GM12878 (cell line): ENCODE data around the gene SCTR. TPM values are rescaled to one million over a fixed set of nuclear protein-coding genes. Genes with fewer than 3 reads are reported as not detected.

ENCODE experiments used
- ATAC-seq: fragments of 200-7000 bp; cut with Tn5 transposase; 3 replicates; pipeline ENCODE4 v1.9.1; 2020; ENCODE audit warnings: mild to moderate bottlenecking, moderate library complexity
- BruUV-seq: library from RNA; stranded (reverse); fragments of 400-500 nt; replicated peaks from 2 replicates; lab custom pipeline; 2021; lab: Mats Ljungman, UMichigan
- CTCF ChIA-PET: fragments of 300-600 bp; sonication (Branson Sonifier 250); formaldehyde crosslinking; extraction: SDS; loops from one replicate; lab custom pipeline; 2021; ENCODE audit warnings: inconsistent platforms; lab: Yijun Ruan, JAX
- POLR2A ChIA-PET: fragments of 350-600 bp; formaldehyde crosslinking; extraction: SDS; loops from one replicate; lab custom pipeline; 2021; ENCODE audit warnings: inconsistent platforms; lab: Charles Lee
- RAD21 ChIA-PET: fragments of 300-600 bp; sonication (Branson Sonifier 250); formaldehyde crosslinking; loops from one replicate; lab custom pipeline; 2023; ENCODE audit warnings: antibody characterized with exemption; ENCODE audit not compliant: unreplicated experiment; lab: Charles Lee
- SMC1A ChIA-PET: fragments of 300-600 bp; sonication (Branson Sonifier 250); formaldehyde crosslinking; loops from one replicate; lab custom pipeline; 2023; ENCODE audit not compliant: unreplicated experiment, uncharacterized antibody; lab: Charles Lee
- DNase-seq: peaks from one replicate; pipeline ENCODE4 v3.0.0-alpha.2; 2011; ENCODE audit warnings: low read depth, low spot score
- FAIRE-seq: peaks from 3 replicates; lab custom pipeline; 2011; peaks lifted over from hg19 to GRCh38; lab: Jason Lieb, UNC
- H2AFZ ChIP-seq: 2 replicates; pipeline ENCODE4 v1.6.0; 2011; ENCODE audit warnings: low read depth, low read length, control low read depth; ENCODE audit not compliant: control insufficient read depth
- H3K27ac ChIP-seq: 2 replicates; pipeline ENCODE4 v1.5.1; 2011; ENCODE audit warnings: control low read depth; ENCODE audit not compliant: control insufficient read depth, insufficient read depth
- H3K27me3 ChIP-seq, 2 experiments: replicated peaks in 1 of 2; 2 replicates each; pipeline versions ENCODE4 v1.6.0 to v1.6.1; 2011; ENCODE audit warnings: low read length in 1 of 2; ENCODE audit not compliant: control insufficient read depth in 2 of 2, insufficient read depth in 2 of 2
- H3K36me3 ChIP-seq, 2 experiments: 2 replicates each; pipeline ENCODE4 v1.5.1; 2011; ENCODE audit warnings: low read length in 1 of 2; ENCODE audit not compliant: control insufficient read depth in 2 of 2, insufficient read depth in 2 of 2
- H3K4me1 ChIP-seq: 2 replicates; pipeline ENCODE4 v1.6.1; 2011; ENCODE audit warnings: mild to moderate bottlenecking, low read length, moderate library complexity, mixed read lengths; ENCODE audit not compliant: control insufficient read depth, insufficient read depth
- H3K4me2 ChIP-seq: 2 replicates; pipeline ENCODE4 v1.6.0; 2011; ENCODE audit warnings: control low read depth; ENCODE audit not compliant: control insufficient read depth, insufficient read depth
- H3K4me3 ChIP-seq: fragments of 200-600 bp; sonication (generic); 2 replicates; pipeline ENCODE4 v1.5.1; 2016
- H3K79me2 ChIP-seq: 2 replicates; pipeline ENCODE4 v1.6.0; 2011; ENCODE audit warnings: low read length; ENCODE audit not compliant: control insufficient read depth, insufficient read depth
- H3K9ac ChIP-seq: 2 replicates; pipeline ENCODE4 v1.8.0; 2011; ENCODE audit warnings: low read length, control low read depth, mixed read lengths; ENCODE audit not compliant: control insufficient read depth, insufficient read depth
- H3K9me3 ChIP-seq: replicated peaks from 3 replicates; pipeline ENCODE4 v1.5.1; 2011; ENCODE audit warnings: mild to moderate bottlenecking, low read length; ENCODE audit not compliant: control insufficient read depth, insufficient read depth
- H4K20me1 ChIP-seq: 2 replicates; pipeline ENCODE4 v1.6.0; 2011; ENCODE audit not compliant: control insufficient read depth, insufficient read depth
- NR2C2 ChIP-seq: IDR thresholded peaks from 2 replicates; pipeline ENCODE4 v1.6.1; 2011; ENCODE audit warnings: borderline replicate concordance, low read depth; ENCODE audit not compliant: control insufficient read depth, insufficient read length
- POLR2AphosphoS5 ChIP-seq: IDR thresholded peaks from 2 replicates; pipeline ENCODE4 v1.6.1; 2011; ENCODE audit warnings: mild to moderate bottlenecking, low read length, inconsistent platforms
- SREBF1 ChIP-seq: IDR thresholded peaks from 2 replicates; pipeline ENCODE4 v1.6.1; 2012; ENCODE audit warnings: mild to moderate bottlenecking, low read length
- SREBF2 ChIP-seq: IDR thresholded peaks from 2 replicates; pipeline ENCODE4 v1.6.1; 2012; ENCODE audit warnings: mild to moderate bottlenecking, low read length
- YY1 ChIP-seq: IDR thresholded peaks from 2 replicates; pipeline ENCODE4 v1.6.1; 2011; ENCODE audit warnings: low read depth, mild to moderate bottlenecking, low read length
- ZNF274 ChIP-seq: IDR thresholded peaks from one replicate; pipeline ENCODE4 v1.8.0; 2011; ENCODE audit not compliant: insufficient read length, insufficient read depth
- ZNF384 ChIP-seq: IDR thresholded peaks from 2 replicates; pipeline ENCODE4 v1.6.1; 2012; ENCODE audit warnings: low read depth, mild to moderate bottlenecking, low read length, improper control_type of control experiment, borderline replicate concordance
- ZSCAN29 ChIP-seq: fragments of 450-650 bp; IDR thresholded peaks from 2 replicates; pipeline ENCODE4 v1.6.1; 2017; ENCODE audit warnings: mild to moderate bottlenecking, moderate library complexity
- WGBS: methylation state at CpG from one replicate; pipeline ENCODE4 v1.1.6; 2016; ENCODE audit warnings: low lambda C conversion rate; ENCODE audit not compliant: insufficient replicate concordance, insufficient coverage; ENCODE audit errors: missing lambda C conversion rate; 5-methylcytosine and 5-hydroxymethylcytosine counted together
- in situ Hi-C: fragments of 300-500 bp; cut with MboI; formaldehyde crosslinking; loops from 9 replicates; pipeline ENCODE4 v1.14.3; 2018; ENCODE audit warnings: mixed read lengths
- intact Hi-C: fragments of 100-400 bp; cut with micrococcal nuclease; formaldehyde crosslinking; loops from one replicate; pipeline ENCODE4 v1.14.2; 2022; ENCODE audit not compliant: unreplicated experiment
- polyA plus RNA-seq, 11 experiments: library from polyadenylated mRNA; depleted of rRNA in 4 of 11; unstranded in 6 of 11; stranded (reverse) in 5 of 11; fragments of >200 nt; fragmentation: Nextera tagmentation in 4 of 11; fragmentation: Illumina TruSeq in 1 of 11; extraction: Ambion mirVana in 4 of 11; extraction: Trizol in 1 of 11; gene quantifications; 1 replicate in 1 of 11; 2 replicates in 10 of 11; pipeline versions ENCODE4 v1.2.1 to v1.2.3, GENCODE V29; 2011 to 2016; ENCODE audit warnings: inconsistent platforms in 2 of 11, missing spikeins in 2 of 11, low read depth in 1 of 11
- total RNA-seq, 4 experiments: library from RNA; depleted of rRNA in 3 of 4; stranded (reverse); fragments of >200 nt in 3 of 4; fragmentation: Illumina TruSeq in 1 of 4; extraction: Trizol in 1 of 4; gene quantifications; 2 replicates each; pipeline versions ENCODE4 v1.2.1 to v1.2.3, GENCODE V29; 2013 to 2021
- TF ChIP-seq, protein P1 (sequence below): fragments of 450-650 bp; conservative IDR thresholded peaks from 2 replicates; pipeline ENCODE4 v1.6.1; 2017; ENCODE audit warnings: mild to moderate bottlenecking, moderate library complexity
- TF ChIP-seq, protein P2 (sequence below): fragments of 150-350 bp; IDR thresholded peaks from 2 replicates; pipeline ENCODE4 v1.6.1; 2016; ENCODE audit warnings: low read depth, low read length
- TF ChIP-seq, protein P3 (sequence below): fragments of 450-650 bp; IDR thresholded peaks from 2 replicates; pipeline ENCODE4 v1.6.1; 2016; ENCODE audit warnings: mild to moderate bottlenecking

The SCTR gene
- total and polyA plus RNA-seq, 10 of the 15 experiments (the other 5 are each of a cell fraction or from before 2014, with no cell fraction given) = 0.26 TPM; not detected in 9

DNA sequence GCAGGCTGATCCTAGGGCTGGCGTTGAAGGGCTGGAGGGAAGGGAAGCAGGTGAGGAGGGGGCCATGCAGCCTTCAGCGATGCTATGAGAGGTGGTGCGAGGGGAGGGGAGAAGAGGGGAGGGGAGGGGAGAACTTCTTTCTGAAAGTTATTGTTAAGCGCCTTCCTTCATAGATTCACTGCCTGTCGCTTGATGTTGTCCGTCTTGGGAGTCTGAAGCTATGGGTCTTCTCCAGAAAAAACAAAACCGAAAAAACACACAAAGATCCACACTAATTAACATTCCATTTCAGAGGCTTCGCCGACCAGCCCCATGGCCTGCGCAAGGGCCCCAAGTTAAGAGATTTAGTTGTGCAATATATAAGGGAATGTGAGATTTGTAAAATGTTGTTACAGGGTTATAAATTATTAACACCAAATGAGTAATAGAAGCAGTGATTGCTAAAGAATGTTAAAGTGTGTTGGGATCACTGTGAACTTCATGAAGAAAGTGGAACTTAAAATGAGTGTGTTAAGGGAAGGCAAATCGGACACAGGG lies 20.7 kb upstream of the SCTR start:
- 86% methylated on average over 9 of the region's 11 CpGs for WGBS
- POLR2A ChIA-PET = no interaction called here
- Histone ChIP-seq H3K4me3 (no peak overlapping the region), H2AFZ (no peak overlapping the region), H4K20me1 (no peaks in the 10 kb centered on the region), H3K9ac (no peak overlapping the region), H3K27ac (no peak overlapping the region), H3K79me2 (no peaks in the 10 kb centered on the region), H3K36me3 (no peaks in the 10 kb centered on the region), H3K27me3 (peaks cover 0 to 5% of the 10 kb centered on the region in 2 experiments; a peak in 3 of 4 replicates), H3K4me1 (no peaks in the 10 kb centered on the region), H3K4me2 (no peak overlapping the region), H3K9me3 (no peaks in the 10 kb centered on the region)
- FAIRE-seq (no peak), ATAC-seq (no peak), DNase-seq (no peak)
- TF ChIP-seq ZNF274 (no peak), NR2C2 (no peak), ZSCAN29 (no peak), POLR2AphosphoS5 (no peak), SREBF1 (no peak), ZNF384 (no peak), SREBF2 (no peak), YY1 (no peak)
- TF ChIP-seq, protein P1, sequence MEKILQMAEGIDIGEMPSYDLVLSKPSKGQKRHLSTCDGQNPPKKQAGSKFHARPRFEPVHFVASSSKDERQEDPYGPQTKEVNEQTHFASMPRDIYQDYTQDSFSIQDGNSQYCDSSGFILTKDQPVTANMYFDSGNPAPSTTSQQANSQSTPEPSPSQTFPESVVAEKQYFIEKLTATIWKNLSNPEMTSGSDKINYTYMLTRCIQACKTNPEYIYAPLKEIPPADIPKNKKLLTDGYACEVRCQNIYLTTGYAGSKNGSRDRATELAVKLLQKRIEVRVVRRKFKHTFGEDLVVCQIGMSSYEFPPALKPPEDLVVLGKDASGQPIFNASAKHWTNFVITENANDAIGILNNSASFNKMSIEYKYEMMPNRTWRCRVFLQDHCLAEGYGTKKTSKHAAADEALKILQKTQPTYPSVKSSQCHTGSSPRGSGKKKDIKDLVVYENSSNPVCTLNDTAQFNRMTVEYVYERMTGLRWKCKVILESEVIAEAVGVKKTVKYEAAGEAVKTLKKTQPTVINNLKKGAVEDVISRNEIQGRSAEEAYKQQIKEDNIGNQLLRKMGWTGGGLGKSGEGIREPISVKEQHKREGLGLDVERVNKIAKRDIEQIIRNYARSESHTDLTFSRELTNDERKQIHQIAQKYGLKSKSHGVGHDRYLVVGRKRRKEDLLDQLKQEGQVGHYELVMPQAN = no peak
- TF ChIP-seq, protein P2, sequence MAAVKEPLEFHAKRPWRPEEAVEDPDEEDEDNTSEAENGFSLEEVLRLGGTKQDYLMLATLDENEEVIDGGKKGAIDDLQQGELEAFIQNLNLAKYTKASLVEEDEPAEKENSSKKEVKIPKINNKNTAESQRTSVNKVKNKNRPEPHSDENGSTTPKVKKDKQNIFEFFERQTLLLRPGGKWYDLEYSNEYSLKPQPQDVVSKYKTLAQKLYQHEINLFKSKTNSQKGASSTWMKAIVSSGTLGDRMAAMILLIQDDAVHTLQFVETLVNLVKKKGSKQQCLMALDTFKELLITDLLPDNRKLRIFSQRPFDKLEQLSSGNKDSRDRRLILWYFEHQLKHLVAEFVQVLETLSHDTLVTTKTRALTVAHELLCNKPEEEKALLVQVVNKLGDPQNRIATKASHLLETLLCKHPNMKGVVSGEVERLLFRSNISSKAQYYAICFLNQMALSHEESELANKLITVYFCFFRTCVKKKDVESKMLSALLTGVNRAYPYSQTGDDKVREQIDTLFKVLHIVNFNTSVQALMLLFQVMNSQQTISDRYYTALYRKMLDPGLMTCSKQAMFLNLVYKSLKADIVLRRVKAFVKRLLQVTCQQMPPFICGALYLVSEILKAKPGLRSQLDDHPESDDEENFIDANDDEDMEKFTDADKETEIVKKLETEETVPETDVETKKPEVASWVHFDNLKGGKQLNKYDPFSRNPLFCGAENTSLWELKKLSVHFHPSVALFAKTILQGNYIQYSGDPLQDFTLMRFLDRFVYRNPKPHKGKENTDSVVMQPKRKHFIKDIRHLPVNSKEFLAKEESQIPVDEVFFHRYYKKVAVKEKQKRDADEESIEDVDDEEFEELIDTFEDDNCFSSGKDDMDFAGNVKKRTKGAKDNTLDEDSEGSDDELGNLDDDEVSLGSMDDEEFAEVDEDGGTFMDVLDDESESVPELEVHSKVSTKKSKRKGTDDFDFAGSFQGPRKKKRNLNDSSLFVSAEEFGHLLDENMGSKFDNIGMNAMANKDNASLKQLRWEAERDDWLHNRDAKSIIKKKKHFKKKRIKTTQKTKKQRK = no peak
- TF ChIP-seq, protein P3, sequence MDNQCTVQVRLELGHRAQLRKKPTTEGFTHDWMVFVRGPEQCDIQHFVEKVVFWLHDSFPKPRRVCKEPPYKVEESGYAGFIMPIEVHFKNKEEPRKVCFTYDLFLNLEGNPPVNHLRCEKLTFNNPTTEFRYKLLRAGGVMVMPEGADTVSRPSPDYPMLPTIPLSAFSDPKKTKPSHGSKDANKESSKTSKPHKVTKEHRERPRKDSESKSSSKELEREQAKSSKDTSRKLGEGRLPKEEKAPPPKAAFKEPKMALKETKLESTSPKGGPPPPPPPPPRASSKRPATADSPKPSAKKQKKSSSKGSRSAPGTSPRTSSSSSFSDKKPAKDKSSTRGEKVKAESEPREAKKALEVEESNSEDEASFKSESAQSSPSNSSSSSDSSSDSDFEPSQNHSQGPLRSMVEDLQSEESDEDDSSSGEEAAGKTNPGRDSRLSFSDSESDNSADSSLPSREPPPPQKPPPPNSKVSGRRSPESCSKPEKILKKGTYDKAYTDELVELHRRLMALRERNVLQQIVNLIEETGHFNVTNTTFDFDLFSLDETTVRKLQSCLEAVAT = no peak
- SMC1A ChIA-PET = no interaction called here
- CTCF ChIA-PET = no interaction called here
- in situ Hi-C loops (no loop called here), intact Hi-C loops (no loop called here)
- BruUV-seq = no TSS peak
- RAD21 ChIA-PET = no interaction called here
